DOHH2 (cell line): ENCODE results near the gene DISC1.

Experiments
- H3F3A ChIP-seq: fragments of 200-600 bp; sonication (generic), shearing (Covaris generic); 2 replicates; pipeline ENCODE4 v1.6.0; 2016; ENCODE audit warnings: antibody characterized with exemption, mild to moderate bottlenecking; ENCODE audit not compliant: control insufficient read depth, insufficient read depth
- H3K27ac ChIP-seq: fragments of 200-600 bp; sonication (generic); 2 replicates; pipeline ENCODE4 v1.5.1; 2014; ENCODE audit warnings: low read depth, mild to moderate bottlenecking, low read length, moderate library complexity
- H3K27me3 ChIP-seq: fragments of 200-600 bp; sonication (generic); 2 replicates; pipeline ENCODE4 v1.6.1; 2014; ENCODE audit warnings: mild to moderate bottlenecking, low read length, mixed read lengths; ENCODE audit not compliant: control insufficient read depth
- H3K36me3 ChIP-seq: fragments of 200-600 bp; sonication (generic); 2 replicates; pipeline ENCODE4 v1.6.1; 2014; ENCODE audit warnings: mild to moderate bottlenecking, low read length, moderate library complexity, mixed read lengths; ENCODE audit not compliant: control insufficient read depth
- H3K4me1 ChIP-seq: fragments of 200-600 bp; sonication (generic); 2 replicates; pipeline ENCODE4 v1.6.1; 2014; ENCODE audit warnings: mild to moderate bottlenecking, low read length, mixed read lengths; ENCODE audit not compliant: control insufficient read depth
- H3K4me2 ChIP-seq: fragments of 200-600 bp; sonication (generic); 2 replicates; pipeline ENCODE4 v1.6.0; 2014; ENCODE audit warnings: mild to moderate bottlenecking, low read length, moderate library complexity
- H3K4me3 ChIP-seq: fragments of 200-600 bp; sonication (generic); 2 replicates; pipeline ENCODE4 v1.5.1; 2014; ENCODE audit warnings: mild to moderate bottlenecking, low read length, mixed read lengths
- H3K79me2 ChIP-seq: fragments of 200-600 bp; sonication (generic); 2 replicates; pipeline ENCODE4 v1.6.1; 2014; ENCODE audit warnings: mild to moderate bottlenecking, low read length, mixed read lengths; ENCODE audit not compliant: control insufficient read depth
- H3K9me2 ChIP-seq: fragments of 200-600 bp; sonication (generic); replicated peaks from 2 replicates; pipeline ENCODE4 v1.6.1; 2014; ENCODE audit warnings: mild to moderate bottlenecking, low read length, mixed read lengths; ENCODE audit not compliant: control insufficient read depth
- H3K9me3 ChIP-seq: fragments of 200-600 bp; sonication (generic); 2 replicates; pipeline ENCODE4 v1.6.1; 2014; ENCODE audit warnings: antibody characterized with exemption, low read length, mixed read lengths; ENCODE audit not compliant: control insufficient read depth, insufficient read depth
- H4K20me1 ChIP-seq: fragments of 200-600 bp; sonication (generic); 2 replicates; pipeline ENCODE4 v1.6.0; 2014; ENCODE audit warnings: low read depth, mild to moderate bottlenecking, antibody characterized with exemption, low read length, moderate library complexity; ENCODE audit not compliant: control insufficient read depth, insufficient read depth
- EZH2phosphoT487 ChIP-seq: fragments of 200-600 bp; sonication (generic); IDR thresholded peaks from 2 replicates; pipeline ENCODE4 v1.6.1; 2017; ENCODE audit warnings: borderline replicate concordance, mild to moderate bottlenecking, antibody characterized with exemption, low read length, moderate library complexity, mixed read lengths
- TF ChIP-seq, protein P1 (sequence below): fragments of 200-600 bp; sonication (generic); IDR thresholded peaks from one replicate; pipeline ENCODE4 v1.5.1; 2014; ENCODE audit warnings: antibody characterized with exemption, mild to moderate bottlenecking, low read depth, low read length; ENCODE audit not compliant: poor library complexity, severe bottlenecking

The DISC1 gene

GRCh38 chr1:231931146-231931545, 304.6 kb downstream of the DISC1 start:
- Histone ChIP-seq H3K36me3 (no peaks in the 10 kb centered on the region), H3K4me2 (no peak overlapping the region), H3K27ac (no peak overlapping the region), H3K79me2 (no peaks in the 10 kb centered on the region), H3K9me3 (peaks cover 4% of the 10 kb centered on the region; the same call in 1 of the 2 replicates), H3K4me3 (no peak overlapping the region), H4K20me1 (no peaks in the 10 kb centered on the region), H3F3A (no peaks in the 10 kb centered on the region), H3K9me2 (no peaks in the 10 kb centered on the region), H3K27me3 (peaks cover 3% of the 10 kb centered on the region; the same call in 1 of the 2 replicates), H3K4me1 (no peaks in the 10 kb centered on the region)
- TF ChIP-seq, protein P1, sequence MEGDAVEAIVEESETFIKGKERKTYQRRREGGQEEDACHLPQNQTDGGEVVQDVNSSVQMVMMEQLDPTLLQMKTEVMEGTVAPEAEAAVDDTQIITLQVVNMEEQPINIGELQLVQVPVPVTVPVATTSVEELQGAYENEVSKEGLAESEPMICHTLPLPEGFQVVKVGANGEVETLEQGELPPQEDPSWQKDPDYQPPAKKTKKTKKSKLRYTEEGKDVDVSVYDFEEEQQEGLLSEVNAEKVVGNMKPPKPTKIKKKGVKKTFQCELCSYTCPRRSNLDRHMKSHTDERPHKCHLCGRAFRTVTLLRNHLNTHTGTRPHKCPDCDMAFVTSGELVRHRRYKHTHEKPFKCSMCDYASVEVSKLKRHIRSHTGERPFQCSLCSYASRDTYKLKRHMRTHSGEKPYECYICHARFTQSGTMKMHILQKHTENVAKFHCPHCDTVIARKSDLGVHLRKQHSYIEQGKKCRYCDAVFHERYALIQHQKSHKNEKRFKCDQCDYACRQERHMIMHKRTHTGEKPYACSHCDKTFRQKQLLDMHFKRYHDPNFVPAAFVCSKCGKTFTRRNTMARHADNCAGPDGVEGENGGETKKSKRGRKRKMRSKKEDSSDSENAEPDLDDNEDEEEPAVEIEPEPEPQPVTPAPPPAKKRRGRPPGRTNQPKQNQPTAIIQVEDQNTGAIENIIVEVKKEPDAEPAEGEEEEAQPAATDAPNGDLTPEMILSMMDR: no peak
- TF ChIP-seq EZH2phosphoT487: no peak

DNA sequence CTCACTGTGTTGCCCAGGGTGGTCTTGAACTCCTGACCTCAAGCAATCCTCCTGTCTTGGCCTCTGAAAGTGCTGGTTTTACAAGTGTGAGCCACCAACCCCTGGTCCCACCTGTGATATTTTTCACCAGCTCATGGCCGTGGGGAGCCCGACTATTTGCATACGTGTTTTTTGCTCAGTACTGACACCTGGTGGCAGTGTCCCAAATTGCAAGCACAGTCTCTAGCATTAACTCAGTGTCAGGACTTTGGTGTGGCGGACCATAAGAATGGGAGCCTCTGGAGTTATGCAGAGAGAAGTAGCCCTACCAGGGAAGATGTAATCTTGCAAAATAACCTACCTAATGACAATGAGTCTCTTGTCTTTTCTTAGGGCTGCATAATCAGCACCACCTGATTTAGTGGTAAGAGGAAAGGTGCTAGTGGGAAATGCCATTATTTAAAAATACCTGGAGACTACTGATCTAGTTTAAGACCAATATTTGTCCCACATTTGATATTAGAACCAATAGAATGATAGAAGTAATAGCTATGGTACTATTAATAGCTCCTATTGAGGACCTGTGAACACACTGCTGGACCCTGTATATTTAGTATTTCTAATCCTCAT, 305.4 kb downstream of the DISC1 start:
- no peak overlapping the region for H3K4me2 ChIP-seq
- no peaks in the 10 kb centered on the region for H3K36me3 ChIP-seq
- H3K9me2 ChIP-seq: no peaks in the 10 kb centered on the region
- H3K27ac ChIP-seq: no peak overlapping the region
- no peaks in the 10 kb centered on the region for H4K20me1 ChIP-seq
- peaks cover 3% of the 10 kb centered on the region; the same call in 1 of the 2 replicates for H3K27me3 ChIP-seq
- no peak overlapping the region for H3K4me3 ChIP-seq
- H3K9me3 ChIP-seq: peaks cover 4% of the 10 kb centered on the region; the same call in 1 of the 2 replicates
- no peak for TF ChIP-seq EZH2phosphoT487
- TF ChIP-seq, protein P1: peak; percentile 81
- H3K4me1 ChIP-seq: no peaks in the 10 kb centered on the region
- no peaks in the 10 kb centered on the region for H3K79me2 ChIP-seq
- H3F3A ChIP-seq: no peaks in the 10 kb centered on the region

GRCh38 chr1:231933711-231934626, 307.4 kb downstream of the DISC1 start:
- no peaks in the 10 kb centered on the region for H3F3A ChIP-seq
- no peaks in the 10 kb centered on the region for H4K20me1 ChIP-seq
- no peak overlapping the region for H3K4me3 ChIP-seq
- H3K36me3 ChIP-seq: no peaks in the 10 kb centered on the region
- peaks cover 4% of the 10 kb centered on the region; the same call in 1 of the 2 replicates for H3K9me3 ChIP-seq
- no peak overlapping the region for H3K27ac ChIP-seq
- no peak overlapping the region for H3K4me2 ChIP-seq
- H3K79me2 ChIP-seq: no peaks in the 10 kb centered on the region
- no peaks in the 10 kb centered on the region for H3K4me1 ChIP-seq
- TF ChIP-seq, protein P1: no peak
- no peak for TF ChIP-seq EZH2phosphoT487
- H3K9me2 ChIP-seq: no peaks in the 10 kb centered on the region
- H3K27me3 ChIP-seq: peaks cover 3% of the 10 kb centered on the region; the same call in 1 of the 2 replicates
